K562 (cell line): ENCODE results near the gene TARBP1. TPM values are rescaled to one million over a fixed set of nuclear protein-coding genes. Genes with fewer than 3 reads are reported as not detected.

ENCODE experiments used
- BCL6 ChIP-seq: fragments of 250-450 bp; sonication (Bioruptor Pico); IDR thresholded peaks from 2 replicates; pipeline ENCODE4 v1.4.0; 2020
- CAMTA2 ChIP-seq: fragments of 250-450 bp; sonication (Bioruptor Pico); conservative IDR thresholded peaks from 2 replicates; pipeline ENCODE4 v1.5.1; 2022
- CREB1 ChIP-seq, 2 experiments: sonication (generic) in 1 of 2; formaldehyde crosslinking in 1 of 2; IDR thresholded peaks; 2 replicates each; pipeline versions ENCODE4 v1.6.1 to v1.8.0; 2012 to 2022; ENCODE audit warnings: inconsistent platforms in 1 of 2, mild to moderate bottlenecking in 1 of 2, missing genetic modification reagents in 1 of 2, moderate library complexity in 1 of 2
- FUS ChIP-seq: fragments of 200-400 bp; formaldehyde crosslinking; optimal IDR thresholded peaks from 2 replicates; pipeline ENCODE3; 2017; ENCODE audit warnings: low read depth, low read length
- HDAC1 ChIP-seq, 2 experiments: fragments of 450-650 bp; IDR thresholded peaks; 2 replicates each; pipeline ENCODE4 v1.6.1; 2016 to 2017; ENCODE audit warnings: inconsistent platforms in 1 of 2, mild to moderate bottlenecking in 1 of 2, moderate library complexity in 1 of 2
- HIVEP1 ChIP-seq: fragments of 250-450 bp; sonication (Bioruptor Pico); IDR thresholded peaks from 2 replicates; pipeline ENCODE4 v1.4.0; 2020; ENCODE audit warnings: mild to moderate bottlenecking
- PHF21A ChIP-seq: fragments of 450-650 bp; IDR thresholded peaks from 2 replicates; pipeline ENCODE4 v1.6.1; 2017; ENCODE audit warnings: low read depth, borderline replicate concordance
- SIRT6 ChIP-seq: IDR thresholded peaks from one replicate; pipeline ENCODE4 v1.6.1; 2012; ENCODE audit warnings: low read depth, mild to moderate bottlenecking, control low read depth, inconsistent platforms, low read length, moderate library complexity
- SMARCA4 ChIP-seq: fragments of 450-650 bp; IDR thresholded peaks from 2 replicates; pipeline ENCODE4 v1.6.1; 2016
- SMARCA5 ChIP-seq: fragments of 450-650 bp; IDR thresholded peaks from 2 replicates; pipeline ENCODE4 v1.6.1; 2016
- SREBF2 ChIP-seq: sonication (generic); formaldehyde crosslinking; IDR thresholded peaks from 2 replicates; pipeline ENCODE4 v1.4.0; 2020; ENCODE audit warnings: mild to moderate bottlenecking, missing genetic modification reagents
- SRSF3 ChIP-seq: fragments of 200-400 bp; formaldehyde crosslinking; IDR thresholded peaks from 2 replicates; pipeline ENCODE4 v1.6.1; 2016; ENCODE audit warnings: mild to moderate bottlenecking, low read length, moderate library complexity; ENCODE audit not compliant: insufficient read depth
- TFAM ChIP-seq: fragments of 250-450 bp; sonication (Bioruptor Pico); conservative IDR thresholded peaks from 2 replicates; pipeline ENCODE4 v1.5.0; 2021; ENCODE audit warnings: mild to moderate bottlenecking, moderate library complexity
- ZBTB40 ChIP-seq, 2 experiments: fragments of 450-650 bp in 1 of 2; sonication (generic) in 1 of 2; formaldehyde crosslinking in 1 of 2; IDR thresholded peaks; 2 replicates each; pipeline versions ENCODE4 v1.7.1 to v1.9.0; 2016 to 2022; ENCODE audit warnings: inconsistent platforms in 1 of 2, mild to moderate bottlenecking in 1 of 2, missing genetic modification reagents in 1 of 2
- ZBTB7A ChIP-seq: IDR thresholded peaks from 2 replicates; pipeline ENCODE4 v1.6.1; 2011; ENCODE audit warnings: low read depth, mild to moderate bottlenecking, low read length, moderate library complexity, borderline replicate concordance; ENCODE audit not compliant: control insufficient read depth
- ZNF121 ChIP-seq: sonication (generic); formaldehyde crosslinking; conservative IDR thresholded peaks from 2 replicates; pipeline ENCODE4 v1.8.0; 2022; ENCODE audit warnings: missing genetic modification reagents
- ZNF398 ChIP-seq: fragments of 250-450 bp; sonication (Bioruptor Pico); IDR thresholded peaks from 2 replicates; pipeline ENCODE4 v1.8.0; 2021; ENCODE audit warnings: moderate library complexity, mild to moderate bottlenecking, inconsistent platforms
- polyA plus RNA-seq, 8 experiments: library from polyadenylated mRNA; depleted of rRNA in 4 of 8; stranded (reverse) in 5 of 8; unstranded in 3 of 8; fragments of >200 nt; fragmentation: Nextera tagmentation in 2 of 8; fragmentation: Illumina TruSeq in 1 of 8; extraction: Ambion mirVana in 2 of 8; extraction: Trizol in 1 of 8; gene quantifications; 2 replicates each; pipeline versions ENCODE4 v1.2.1 to v1.2.3, GENCODE V29; 2011 to 2014; ENCODE audit warnings: inconsistent platforms in 1 of 8, missing spikeins in 1 of 8
- total RNA-seq, 7 experiments: library from RNA; depleted of rRNA in 6 of 7; stranded (reverse); fragments of >200 nt in 6 of 7; fragmentation: Illumina TruSeq in 2 of 7; extraction: Trizol in 2 of 7; gene quantifications; 2 replicates each; pipeline versions ENCODE4 v1.2.1 to v1.2.3, GENCODE V29; 2011 to 2021; ENCODE audit warnings: low replicate concordance in 1 of 7

TARBP1 gene
- total and polyA plus RNA-seq, 9 of the 15 experiments (the other 6 are each of a cell fraction or from before 2014, with no cell fraction given) = 8.8 to 48.0 (median 22.9) TPM

- 0 out of 2 replicates have a peak, but pooled peaks have one; percentile 21 for TF ChIP-seq PHF21A
- no peak for TF ChIP-seq SRSF3
- peak; percentile 99 for TF ChIP-seq ZBTB40 (IDR thresholded peaks at IDR 0.05)
- 0 out of 2 replicates have a peak, but pooled peaks have one; percentile 49 for TF ChIP-seq ZBTB40 (CRISPR knock-in tag; IDR thresholded peaks at IDR 0.05)
- TF ChIP-seq SMARCA5 = peak; percentile 81
- peak; percentile 79; the same call in 1 of the 2 replicates for TF ChIP-seq CREB1 (IDR thresholded peaks at IDR 0.05)
- TF ChIP-seq CREB1 (CRISPR knock-in tag; IDR thresholded peaks at IDR 0.05) = peak; percentile 78
- no peak; the same call in 1 of the 2 replicates for TF ChIP-seq ZNF121 (CRISPR knock-in tag)
- TF ChIP-seq TFAM (CRISPR knock-in tag) = no peak
- TF ChIP-seq CAMTA2 (CRISPR knock-in tag) = no peak
- peak; percentile 65 for TF ChIP-seq SMARCA4
- TF ChIP-seq HDAC1 (IDR thresholded peaks at IDR 0.05) = peak in 1 of 2 experiments; percentile 90; a peak in 2 of 4 replicates
- 0 out of 2 replicates have a peak, but pooled peaks have one; percentile 60 for TF ChIP-seq HIVEP1
- no peak for TF ChIP-seq FUS
- no peak for TF ChIP-seq BCL6 (CRISPR knock-in tag)
- TF ChIP-seq ZNF398 (CRISPR knock-in tag) = no peak
- no peak for TF ChIP-seq SIRT6
- TF ChIP-seq SREBF2 (CRISPR knock-in tag) = no peak
- TF ChIP-seq ZBTB7A = peak; percentile 52; the same call in 1 of the 2 replicates
Measured at GRCh38 chr1:234373064-234373958, 105.7 kb downstream of the TARBP1 start, which contains the start of gene COA6 (continued).
